Amniotic stem cell (primary cell): Measurements from ENCODE around the gene SNW1.
"Not testable (repeated sequence)": the region's sequence is repeated elsewhere in the genome, so short reads cannot be mapped to it uniquely, and the experiment has no call there.

Experiments
- DNase-seq: peaks from one replicate; lab custom pipeline; 2025; lab: John Stamatoyannopoulos, UW

The SNW1 gene

DNA sequence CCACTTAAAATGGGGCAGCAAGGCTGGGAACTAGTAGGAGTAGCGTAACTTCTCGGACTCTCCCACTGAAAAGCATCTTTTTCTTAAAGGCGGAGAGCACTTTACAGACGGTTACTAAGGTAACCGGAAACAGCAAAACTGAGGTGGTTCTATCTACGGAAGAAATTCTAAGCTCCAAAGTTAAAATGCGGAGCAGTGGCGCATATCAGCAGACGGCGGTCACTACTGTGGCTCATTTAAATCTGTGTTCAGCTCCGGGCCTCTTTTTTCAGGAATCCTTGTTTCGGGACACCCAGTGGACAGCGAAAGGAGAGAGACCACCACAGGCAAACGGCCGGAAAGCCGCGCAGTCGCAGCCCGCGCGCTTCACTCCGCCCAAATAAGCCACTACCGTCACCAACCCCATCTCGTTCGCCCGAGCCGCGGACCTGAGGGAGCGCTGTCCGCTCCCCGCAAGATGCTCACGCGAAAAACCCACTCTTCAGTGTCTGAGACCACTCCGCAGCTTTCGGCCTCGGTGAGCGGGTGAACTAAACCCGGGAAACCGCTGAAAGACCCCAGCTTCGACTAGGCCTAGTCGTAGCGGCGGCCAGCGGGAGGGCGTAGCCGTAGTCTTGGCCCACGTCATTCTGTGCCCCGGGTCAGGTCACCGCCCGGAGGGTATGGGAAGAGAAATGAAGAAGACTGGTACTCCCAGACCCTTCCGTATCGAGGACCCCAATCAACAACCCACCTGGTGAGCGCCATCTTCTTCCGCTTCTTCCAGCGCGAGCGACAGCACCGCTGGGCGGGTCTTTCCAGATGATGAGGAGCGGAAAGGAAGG, at the start of gene SNW1:
Gene SNW1, minus strand, starts transcription at position 776 of the 824 bp plus-strand sequence. Its CDS starts 29 bp downstream, at position 747.
- peak; percentile 89 for DNase-seq

DNA sequence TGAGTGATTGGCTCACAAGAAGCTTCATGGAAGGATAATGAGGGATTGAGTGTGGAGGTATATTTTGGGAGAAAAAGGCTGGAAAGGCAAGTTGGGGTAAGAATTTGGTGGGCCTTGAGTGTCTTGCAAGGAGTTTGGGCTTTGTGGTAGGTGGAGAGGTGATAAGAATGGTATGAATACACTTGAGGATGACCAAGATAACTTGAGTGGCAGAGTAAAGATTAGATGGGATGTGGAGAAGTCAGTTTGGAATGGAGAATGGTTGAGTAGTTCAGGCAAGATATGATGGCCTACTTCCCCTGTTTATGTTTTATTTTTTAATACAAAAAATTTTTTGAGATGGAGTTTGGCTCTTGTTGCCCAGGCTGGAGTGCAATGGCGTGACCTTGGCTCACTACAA, 48.1 kb upstream of the SNW1 start:
- no peak for DNase-seq

- no peak for DNase-seq
Measured at GRCh38 chr14:77808250-77808649, 47.3 kb upstream of the SNW1 start.

DNA sequence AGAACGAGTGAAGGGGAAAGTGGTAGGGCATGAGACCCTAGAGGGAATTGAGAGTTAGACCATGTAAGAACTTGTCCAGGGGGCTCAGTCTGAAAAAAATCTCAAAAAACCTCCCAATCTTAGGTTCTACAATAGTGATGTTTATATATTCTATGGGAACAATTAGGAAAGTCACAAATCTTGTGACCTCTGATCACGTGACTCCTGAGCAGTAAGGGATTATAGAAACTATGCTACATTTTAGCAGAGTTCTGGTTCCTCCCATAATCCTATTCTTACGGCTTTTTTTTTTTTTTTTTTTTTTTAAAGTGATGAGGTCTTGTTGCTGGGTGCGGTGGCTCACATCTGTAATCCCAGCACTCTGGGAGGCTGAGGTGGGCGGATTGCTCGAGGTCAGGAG, 44.8 kb upstream of the SNW1 start:
- DNase-seq, result no peak

DNA sequence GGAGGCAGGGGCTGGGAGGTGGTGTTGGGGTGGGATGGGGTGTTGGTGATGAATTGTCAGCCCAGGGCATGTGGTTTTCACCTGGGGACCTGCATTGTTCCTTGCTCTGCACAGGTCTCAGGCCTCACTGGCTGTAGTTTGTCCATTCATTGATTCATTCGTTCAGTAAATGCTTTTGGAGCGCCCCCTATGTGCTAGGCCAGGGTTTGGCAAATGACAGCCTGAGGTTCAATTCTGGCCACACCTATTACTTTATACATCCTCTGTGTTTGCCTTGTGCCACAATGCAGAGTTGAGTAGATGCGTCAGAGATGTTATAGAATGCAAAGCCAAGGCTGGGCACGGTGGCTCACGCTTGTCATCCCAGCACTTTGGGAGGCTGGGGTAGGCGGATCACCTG, 43.6 kb upstream of the SNW1 start:
- no peak for DNase-seq

- DNase-seq, result no peak
Measured at GRCh38 chr14:77800814-77801213, 39.9 kb upstream of the SNW1 start.

DNA sequence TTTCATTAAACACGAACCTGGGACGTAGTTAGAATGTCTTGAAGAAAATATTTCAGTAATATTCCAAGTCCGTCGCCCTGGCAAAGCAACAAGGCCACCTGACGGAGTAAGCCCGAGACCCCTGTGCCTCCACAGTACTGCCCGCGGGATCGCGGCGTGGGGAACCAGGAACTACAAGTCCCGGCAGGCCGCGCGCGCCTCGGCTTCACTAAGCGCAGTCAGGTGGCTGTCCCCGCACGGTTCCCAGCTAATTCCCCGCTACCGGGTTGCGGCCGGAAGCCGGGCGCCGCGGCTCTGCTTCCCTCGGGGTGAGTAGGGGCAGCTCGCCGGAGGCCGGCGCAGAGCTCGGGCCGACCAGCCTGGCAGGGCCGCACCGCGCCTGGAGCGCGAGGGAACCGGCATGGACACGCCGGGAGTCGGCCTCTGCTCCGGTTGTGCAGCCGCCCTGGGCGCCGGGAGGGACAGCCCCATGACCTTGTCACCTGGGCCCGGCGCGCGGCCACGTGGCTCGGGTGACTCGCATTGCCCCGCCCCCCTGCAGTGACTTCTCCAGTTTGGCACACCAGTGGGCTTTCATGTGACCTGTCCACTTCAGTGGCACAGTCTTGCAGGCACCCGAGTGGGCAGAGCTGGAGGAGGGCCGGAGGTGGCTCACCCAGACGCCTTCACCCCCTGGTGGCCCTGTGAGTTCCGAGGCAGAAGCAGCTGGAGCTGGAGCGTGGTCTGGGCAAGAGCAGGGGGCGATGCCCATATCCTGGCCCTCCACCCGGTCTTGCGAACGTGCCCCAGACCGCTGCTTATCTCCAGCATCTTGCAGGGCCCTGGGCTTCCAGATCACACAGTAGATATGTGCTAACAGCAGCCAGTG, 39.1 kb upstream of the SNW1 start, which contains the start of gene ADCK1:
Gene ADCK1, plus strand, starts transcription at position 247 of the 868 bp plus-strand sequence. CDS start 18,870 bp downstream, outside the sequence.
- DNase-seq, result peak; percentile 38

GRCh38 chr14:77799456-77799855, 38.5 kb upstream of the SNW1 start:
- DNase-seq, result not testable (repeated sequence)

DNA sequence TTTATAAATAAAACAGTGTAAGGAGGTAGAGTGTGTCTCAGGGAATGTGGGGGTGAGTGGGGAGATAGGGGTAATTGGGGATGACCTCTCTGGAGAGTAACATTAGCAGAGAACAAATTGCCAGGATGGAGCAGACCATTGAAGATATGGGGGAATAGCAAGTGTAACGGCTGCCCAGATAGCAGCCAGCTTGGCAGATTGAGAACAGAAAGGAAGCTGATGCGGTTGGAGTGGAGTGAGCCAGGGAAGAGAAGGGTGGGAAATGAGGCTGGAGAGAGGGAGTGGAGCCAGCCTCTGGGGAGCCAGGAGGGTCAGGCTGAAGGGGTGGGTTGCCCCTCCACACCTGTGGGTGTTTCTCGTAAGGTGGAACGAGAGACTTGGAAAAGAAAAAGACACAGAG, 33.4 kb upstream of the SNW1 start:
- no peak for DNase-seq

DNA sequence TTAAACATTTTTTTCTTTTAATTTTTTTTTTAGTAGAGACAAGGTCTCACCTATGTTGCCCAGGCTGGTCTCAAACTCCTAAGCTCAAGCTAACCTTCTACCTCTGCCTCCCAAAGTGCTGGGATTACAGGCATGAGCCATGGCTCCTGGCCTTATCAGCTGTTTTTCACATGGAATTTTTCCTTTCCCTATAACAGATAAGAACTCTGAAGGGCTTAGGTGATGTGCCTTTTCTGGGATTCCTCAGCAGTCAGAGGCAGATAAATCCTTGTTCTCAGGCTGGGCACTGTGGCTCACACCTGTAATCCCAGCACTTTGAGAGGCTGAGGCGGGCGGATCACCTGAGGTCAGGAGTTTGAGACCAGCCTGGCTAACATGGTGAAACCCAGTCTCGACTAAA, 32.3 kb upstream of the SNW1 start:
- not testable (repeated sequence) for DNase-seq

DNA sequence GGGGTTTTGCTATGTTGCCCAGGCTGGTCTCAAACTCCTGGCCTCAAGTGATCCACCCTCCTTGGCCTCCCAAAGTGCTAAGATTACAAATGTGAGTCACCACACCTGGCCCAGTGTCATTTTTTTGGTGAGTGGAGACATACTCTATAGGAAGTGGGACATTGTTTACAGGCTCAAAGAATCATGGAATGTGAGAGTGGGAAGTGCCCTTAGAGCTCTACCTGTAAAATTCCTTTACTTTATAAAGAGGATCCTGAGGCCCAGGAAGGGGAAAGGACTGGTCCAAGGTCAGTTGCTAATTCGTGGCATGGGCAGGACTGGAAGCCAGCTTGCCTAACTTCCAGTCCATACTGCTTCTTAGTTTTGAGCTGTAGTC, 30.3 kb upstream of the SNW1 start:
- no peak for DNase-seq

- DNase-seq, result no peak
Measured at GRCh38 chr14:77790566-77791224, 29.7 kb upstream of the SNW1 start.

GRCh38 chr14:77786148-77786547, 25.2 kb upstream of the SNW1 start:
- DNase-seq, result no peak

DNA sequence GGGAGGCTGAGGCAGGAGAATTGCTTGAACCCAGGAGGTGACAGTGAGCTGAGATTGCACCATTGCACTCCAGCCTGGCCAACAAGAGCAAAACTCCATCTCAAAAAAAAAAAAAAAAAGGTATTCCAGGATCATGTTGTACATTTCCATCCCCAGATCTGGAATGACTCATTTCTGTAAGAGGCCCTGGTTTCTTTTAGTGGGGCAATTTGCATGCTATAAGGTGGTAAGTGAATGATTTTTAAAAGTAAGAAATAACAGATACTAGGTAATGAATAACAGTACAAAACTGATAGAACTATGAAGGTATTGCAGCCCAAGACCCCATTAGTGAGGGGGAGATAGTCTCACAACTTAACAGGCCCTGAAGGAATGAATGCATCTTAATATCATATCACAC, 21.2 kb upstream of the SNW1 start:
- DNase-seq, result no peak

DNA sequence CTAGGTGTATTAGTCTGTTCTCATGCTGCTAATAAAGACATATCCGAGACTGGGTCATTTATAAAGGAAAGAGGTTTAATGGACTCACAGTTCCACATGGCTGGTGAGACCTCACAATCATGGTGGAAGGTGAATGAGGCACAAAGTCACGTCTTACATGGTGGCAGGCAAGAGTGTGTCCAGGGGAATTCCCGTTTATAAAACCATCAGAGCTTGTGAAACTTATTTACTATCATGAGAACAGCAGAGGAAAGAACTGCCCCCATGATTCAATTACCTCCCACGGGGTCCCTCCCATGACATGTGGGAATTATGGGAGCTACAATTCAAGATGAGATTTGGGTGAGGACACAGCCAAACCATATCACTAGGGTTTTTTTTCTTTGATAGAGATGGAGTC, 13.0 kb upstream of the SNW1 start:
- DNase-seq, result not testable (repeated sequence)

GRCh38 chr14:77768442-77769069, 7.6 kb upstream of the SNW1 start:
- DNase-seq, result not testable (repeated sequence)

DNA sequence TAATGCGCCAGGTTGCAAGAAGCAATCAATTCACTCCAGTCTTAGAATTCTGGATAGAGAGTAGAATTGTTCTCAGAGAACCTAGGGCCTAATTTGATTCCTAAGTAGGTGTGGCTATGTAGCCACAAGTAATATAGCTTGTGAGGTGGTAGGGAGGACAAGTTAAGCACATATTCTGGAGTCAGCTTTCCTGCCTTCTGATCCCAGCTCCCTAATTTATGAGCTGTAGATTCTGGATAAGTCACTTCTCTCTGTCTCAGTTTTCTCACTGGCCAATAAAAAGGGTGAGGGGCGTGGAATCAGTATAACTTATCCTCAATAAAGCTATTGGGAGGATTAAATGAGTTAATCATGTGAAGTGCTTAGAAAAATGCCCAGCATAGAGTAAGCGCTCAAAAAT, 3.0 kb upstream of the SNW1 start:
- DNase-seq, result no peak

DNA sequence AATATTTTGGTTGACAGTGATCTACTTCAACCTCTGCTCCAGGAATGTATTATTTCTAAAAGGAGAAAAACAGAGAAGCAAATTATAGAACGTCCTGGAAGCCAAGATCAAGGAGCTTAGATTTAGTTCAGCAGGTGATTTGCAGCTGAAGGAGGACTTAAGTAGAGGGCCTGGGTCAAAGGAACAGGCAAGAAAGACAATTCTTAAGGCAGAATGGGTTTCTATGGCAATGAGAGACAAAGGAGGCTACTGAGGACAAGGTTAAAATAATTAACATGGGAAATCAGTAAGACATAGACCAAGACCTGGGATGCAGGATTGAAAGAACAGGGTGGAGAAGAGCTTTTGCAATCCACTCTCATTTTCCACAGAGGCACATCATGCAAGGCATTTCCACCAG, 2.4 kb upstream of the SNW1 start:
- DNase-seq, result no peak

GRCh38 chr14:77761205-77761931, 412 bp upstream of the SNW1 start:
- peak; percentile 2 for DNase-seq

DNA sequence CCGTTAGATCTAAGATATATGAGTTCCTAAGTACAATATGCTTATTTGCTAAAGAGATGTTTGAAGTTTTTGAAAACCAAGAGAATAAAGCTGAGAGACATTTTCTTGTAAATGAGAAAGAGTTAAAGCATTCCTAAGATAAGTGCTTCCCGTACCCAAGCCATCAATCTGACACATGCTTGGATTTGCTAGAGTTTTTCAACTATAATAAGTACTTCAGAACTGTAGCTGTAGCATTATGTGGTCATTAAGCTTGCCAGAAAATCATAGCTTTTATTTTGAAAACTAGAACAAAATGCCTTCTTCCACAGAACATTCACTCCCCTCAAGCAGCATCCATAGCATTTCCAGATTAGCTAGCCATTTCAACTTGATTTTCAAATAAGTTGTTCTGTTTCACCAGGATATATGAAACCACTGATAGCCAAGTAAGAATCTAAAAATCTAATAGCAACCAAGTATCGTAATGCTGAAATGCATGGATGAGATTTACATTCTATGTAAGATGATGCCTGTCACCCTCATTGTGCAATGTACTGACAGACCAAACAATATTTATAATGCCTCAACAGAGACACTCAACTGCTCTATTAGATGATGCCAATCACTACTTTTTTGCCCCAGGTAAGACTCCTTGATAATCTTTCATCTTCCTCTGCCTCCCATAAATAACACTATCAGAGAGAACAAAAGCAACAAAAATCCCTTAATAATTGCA, 8.0 kb downstream of the SNW1 start:
- no peak for DNase-seq

GRCh38 chr14:77752266-77752665, 8.7 kb downstream of the SNW1 start:
- DNase-seq, result no peak
